Measurements from ENCODE around the gene ROBO2.

- TF ChIP-seq CTCF (IDR thresholded peaks at IDR 0.05; ENCODE audit: insufficient read depth, low read length) (no peak), SPI1 (IDR thresholded peaks at IDR 0.05; ENCODE audit: borderline replicate concordance, low read depth) (no peak), GABPA (IDR thresholded peaks at IDR 0.05; ENCODE audit: low read depth) (no peak), POLR2AphosphoS5 (IDR thresholded peaks at IDR 0.05; ENCODE audit: low read depth) (no peak), REST (IDR thresholded peaks at IDR 0.05; ENCODE audit: insufficient replicate concordance, low read depth) (no peak)
These were observed 580.1 kb downstream of the ROBO2 start for GRCh38 chr3:77620009-77620408.
